ENCODE data around the gene LRRC8B. TPM values are rescaled to one million over a fixed set of nuclear protein-coding genes. Genes with fewer than 3 reads are reported as not detected.

The LRRC8B gene
- total and polyA plus RNA-seq, 2 of the 8 experiments (the other 6 are each of a cell fraction or from before 2014, with no cell fraction given), result 18.4 to 29.2 TPM

- TF ChIP-seq NANOG (IDR thresholded peaks at IDR 0.05; ENCODE audit: insufficient read depth, low read depth, low read length, poor library complexity, severe bottlenecking) (no peak), EGR1 (IDR thresholded peaks at IDR 0.05; ENCODE audit: borderline replicate concordance, low read depth, low read length) (no peak), NRF1 (IDR thresholded peaks at IDR 0.05; ENCODE audit: low read depth, low read length) (no peak), HDAC6 (IDR thresholded peaks at IDR 0.05; ENCODE audit: low read depth, low read length) (no peak), YY1 (IDR thresholded peaks at IDR 0.05; ENCODE audit: low read depth, low read length) (no peak), CBX8 (IDR thresholded peaks at IDR 0.05; ENCODE audit: borderline replicate concordance, low read depth, low read length) (no peak), SAP30 (IDR thresholded peaks at IDR 0.05; ENCODE audit: insufficient read depth, insufficient replicate concordance, low read length) (no peak), ATF2 (IDR thresholded peaks at IDR 0.05; ENCODE audit: low read length) (no peak), CREB1 (IDR thresholded peaks at IDR 0.05) (peak; percentile 64), CHD2 (IDR thresholded peaks at IDR 0.05; ENCODE audit: low read length) (no peak), RNF2 (IDR thresholded peaks at IDR 0.05; ENCODE audit: borderline replicate concordance, low read depth, low read length, missing control alignments, poor library complexity, severe bottlenecking) (no peak), GTF2F1 (IDR thresholded peaks at IDR 0.05; ENCODE audit: borderline replicate concordance, low read depth, low read length) (no peak), E2F6 (IDR thresholded peaks at IDR 0.05) (no peak), CBX5 (IDR thresholded peaks at IDR 0.05; ENCODE audit: low read depth, low read length) (no peak), EP300 (IDR thresholded peaks at IDR 0.05; ENCODE audit: borderline replicate concordance in 1 of 2, low read depth in 2 of 2, low read length in 2 of 2) (no peak), KDM5A (IDR thresholded peaks at IDR 0.05; ENCODE audit: low read length) (no peak), TEAD4 (IDR thresholded peaks at IDR 0.05; ENCODE audit: low read depth, low read length) (no peak), MAX (IDR thresholded peaks at IDR 0.05) (no peak), RAD21 (IDR thresholded peaks at IDR 0.05 in 1 of 2, conservative IDR thresholded peaks at IDR 0.05 in 1 of 2; ENCODE audit: low read depth in 2 of 2, low read length in 2 of 2) (peak; percentile 18 to 63; a peak in 3 of 4 replicates), GABPA (IDR thresholded peaks at IDR 0.05; ENCODE audit: borderline replicate concordance, insufficient read depth, low read length) (no peak), KDM4A (IDR thresholded peaks at IDR 0.05; ENCODE audit: low read depth, low read length, severe bottlenecking) (peak; percentile 92)
Measured at GRCh38 chr1:89632657-89633247, 108.1 kb downstream of the LRRC8B start, which contains the start of gene LRRC8C (continued).

All from H1 (cell line).